GM18519 (cell line): ENCODE results near the gene CARMIL1.
"Not testable (repeated sequence)": the region's sequence is repeated elsewhere in the genome, so short reads cannot be mapped to it uniquely, and the experiment has no call there.

ENCODE experiments used
- ATAC-seq: cut with Tn5 transposase; IDR thresholded peaks from one replicate; pipeline ENCODE4 v1.9.1; 2021; ENCODE audit warnings: mild to moderate bottlenecking, moderate library complexity; ENCODE audit not compliant: unreplicated experiment, low FRiP score

The CARMIL1 gene

DNA sequence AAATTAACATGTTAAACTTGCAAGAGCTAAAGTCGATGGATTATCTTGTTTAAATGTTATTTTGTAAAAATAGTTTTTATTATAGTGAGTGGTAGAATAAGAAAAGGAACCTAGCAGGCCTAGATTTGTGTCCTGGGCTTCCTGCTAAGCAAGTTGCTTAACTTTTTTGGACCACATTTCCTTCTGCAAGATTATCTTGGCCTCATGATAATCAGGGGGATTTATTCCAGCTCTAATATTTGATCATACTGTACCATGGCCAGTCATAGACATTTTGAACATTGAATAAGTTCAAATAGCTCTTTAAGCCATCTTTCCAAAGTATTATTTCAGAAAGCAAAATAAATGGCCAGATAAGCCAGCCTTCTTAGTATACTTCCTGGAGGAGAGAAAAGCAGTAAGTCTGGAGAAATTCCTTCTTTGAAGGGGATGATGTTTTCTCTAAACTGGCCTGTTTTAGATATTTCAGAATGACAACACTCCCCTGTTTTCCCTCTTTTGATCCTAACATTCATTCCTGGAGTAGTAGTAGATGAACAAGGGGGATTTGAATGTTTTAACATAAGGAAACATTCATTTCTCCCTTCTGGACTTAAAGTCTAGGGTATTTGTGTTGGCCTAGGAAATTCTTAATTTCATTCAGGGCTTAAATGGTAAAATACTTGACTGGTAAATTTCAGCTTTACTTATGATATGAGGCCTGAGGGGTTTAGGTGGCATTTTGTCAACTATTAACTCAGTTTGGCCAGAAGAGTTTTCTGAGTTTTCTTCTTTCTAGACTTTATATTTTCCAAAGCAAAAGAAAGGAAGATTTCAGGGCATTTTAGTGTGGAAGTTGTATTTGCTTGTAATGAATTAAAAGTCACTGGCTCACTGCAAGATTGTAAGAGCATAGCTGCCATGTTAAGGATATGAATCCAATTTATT is 264.1 kb downstream of the CARMIL1 start:
- ATAC-seq = no peak

DNA sequence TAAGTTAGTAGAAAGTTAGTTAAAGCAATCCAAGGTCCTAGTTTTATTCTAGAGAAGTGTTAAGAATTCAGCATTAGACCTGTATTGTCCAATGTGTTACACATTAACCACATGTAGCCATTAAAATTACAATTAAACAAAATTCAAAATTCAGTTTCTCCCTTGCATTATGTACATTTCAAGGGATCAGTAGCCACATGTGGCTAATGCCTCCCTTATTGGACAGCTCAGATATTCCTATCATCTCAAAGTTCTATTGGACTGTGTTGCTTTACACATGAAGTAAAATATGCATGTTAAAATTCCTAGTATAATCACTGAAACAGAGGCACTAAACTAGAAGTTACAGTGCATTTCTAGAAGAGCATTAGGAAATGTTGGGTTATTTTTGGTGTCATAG is 265.7 kb downstream of the CARMIL1 start:
- no peak for ATAC-seq

DNA sequence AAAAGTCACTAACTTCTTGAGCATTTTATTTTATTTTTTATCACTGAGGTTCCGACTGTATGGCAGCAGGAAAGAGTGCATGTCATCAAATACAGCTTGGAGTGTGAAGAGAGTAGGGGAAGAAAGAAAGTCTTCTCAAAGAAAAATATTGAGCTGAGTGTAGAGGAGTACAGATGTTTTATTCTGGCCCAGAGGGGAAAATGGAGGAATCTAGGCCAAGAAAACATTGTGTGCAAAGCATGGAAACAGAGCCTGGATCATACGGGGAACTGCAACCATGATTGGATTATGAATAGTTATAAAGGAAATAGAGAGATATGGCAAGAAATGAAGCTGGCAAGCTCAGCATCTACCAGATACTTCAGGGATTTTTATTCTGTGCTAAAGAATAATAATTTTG is 268.6 kb downstream of the CARMIL1 start:
- no peak for ATAC-seq

DNA sequence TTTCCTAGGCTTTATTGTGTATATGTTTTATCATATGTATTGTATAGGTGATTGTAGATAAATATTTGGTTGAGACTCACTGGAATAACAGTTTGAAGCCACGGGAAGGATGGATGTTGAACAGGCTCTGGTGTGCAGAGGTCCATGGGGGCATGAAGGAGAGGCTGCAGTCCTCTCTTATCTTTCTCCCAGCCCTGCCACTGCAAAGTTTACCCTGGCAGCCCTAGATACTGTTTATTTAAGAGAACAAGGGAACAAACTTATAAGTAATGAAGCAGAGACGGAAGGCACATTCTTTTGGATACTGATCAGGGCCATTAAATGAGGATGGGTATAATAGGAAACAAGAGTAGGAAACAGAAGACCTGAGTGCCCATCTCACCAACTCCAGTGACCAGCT is 269.3 kb downstream of the CARMIL1 start:
- ATAC-seq = no peak

DNA sequence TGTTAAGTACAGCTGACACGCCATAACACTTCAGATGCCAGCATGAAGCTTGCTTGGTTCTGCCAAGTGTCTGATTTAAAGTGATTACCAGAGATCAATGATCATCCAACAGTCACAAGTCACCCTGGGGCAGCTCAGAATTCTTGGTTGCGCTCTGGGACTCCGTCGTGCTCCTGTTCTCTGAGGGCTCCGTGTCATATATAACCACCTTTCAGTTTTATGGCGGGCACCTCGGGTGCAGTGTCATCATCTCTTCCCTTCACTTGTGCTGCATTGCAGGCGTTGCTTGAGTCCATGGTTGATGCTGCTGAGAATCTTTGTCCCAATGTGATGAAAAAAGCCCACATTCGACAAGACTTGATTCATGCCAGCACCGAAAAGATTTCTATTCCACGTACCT is 271.5 kb downstream of the CARMIL1 start:
- ATAC-seq = no peak

DNA sequence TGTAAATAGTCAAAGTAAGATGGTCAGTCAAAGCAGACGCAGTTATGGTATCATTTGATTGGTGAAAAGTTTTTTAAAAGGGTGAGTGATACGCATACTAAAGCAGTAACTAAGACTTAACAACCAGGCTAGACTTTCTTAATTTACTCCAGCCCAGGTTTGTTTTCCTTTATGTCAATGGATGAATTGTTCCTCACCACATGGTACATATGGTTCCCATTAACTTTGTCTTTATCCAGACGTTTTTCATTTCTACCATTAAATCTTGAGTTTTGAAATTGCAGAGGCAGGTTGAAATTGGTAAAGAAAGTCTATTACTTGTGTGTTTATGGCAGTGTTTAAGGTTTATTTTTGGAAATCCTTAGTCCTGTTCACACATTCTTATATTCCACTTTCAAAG is 274.3 kb downstream of the CARMIL1 start:
- ATAC-seq = no peak

DNA sequence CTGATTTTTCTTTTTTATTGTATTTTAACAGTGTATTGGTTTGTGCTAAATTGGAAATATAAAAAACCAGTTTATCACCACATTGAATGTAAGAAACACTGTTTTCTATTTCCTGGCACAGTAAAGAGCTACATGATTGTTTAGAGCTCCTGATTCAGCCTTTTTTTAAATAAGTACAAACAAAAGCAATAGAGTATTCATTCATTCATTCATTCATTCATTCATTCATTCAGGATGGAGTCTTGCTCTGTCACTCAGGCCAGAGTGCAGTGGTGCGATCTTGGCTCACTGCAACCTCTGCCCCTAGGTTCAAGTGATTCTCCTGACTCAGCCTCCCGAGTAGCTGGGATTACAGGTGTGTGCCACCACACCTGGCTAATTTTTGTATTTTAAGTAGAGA is 276.0 kb downstream of the CARMIL1 start:
- ATAC-seq = no peak

DNA sequence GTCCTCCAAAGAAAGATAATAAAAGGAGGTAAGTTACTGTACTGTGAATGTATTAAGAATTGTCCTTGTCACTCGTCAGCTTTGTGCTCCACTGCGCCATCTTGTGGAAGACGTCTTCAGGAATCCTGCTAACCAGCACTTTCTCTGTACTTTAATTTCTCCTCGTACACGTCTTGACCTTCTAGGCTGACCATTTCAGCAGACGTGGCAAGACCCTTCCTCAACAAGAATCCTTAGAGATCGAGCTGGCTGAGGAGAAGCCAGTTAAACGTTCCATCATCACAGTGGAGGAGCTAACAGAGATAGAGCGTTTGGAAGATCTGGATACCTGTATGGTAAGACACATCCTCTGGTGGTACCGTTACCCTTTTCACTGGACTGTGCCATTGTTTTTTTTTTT is 277.3 kb downstream of the CARMIL1 start:
- no peak for ATAC-seq

DNA sequence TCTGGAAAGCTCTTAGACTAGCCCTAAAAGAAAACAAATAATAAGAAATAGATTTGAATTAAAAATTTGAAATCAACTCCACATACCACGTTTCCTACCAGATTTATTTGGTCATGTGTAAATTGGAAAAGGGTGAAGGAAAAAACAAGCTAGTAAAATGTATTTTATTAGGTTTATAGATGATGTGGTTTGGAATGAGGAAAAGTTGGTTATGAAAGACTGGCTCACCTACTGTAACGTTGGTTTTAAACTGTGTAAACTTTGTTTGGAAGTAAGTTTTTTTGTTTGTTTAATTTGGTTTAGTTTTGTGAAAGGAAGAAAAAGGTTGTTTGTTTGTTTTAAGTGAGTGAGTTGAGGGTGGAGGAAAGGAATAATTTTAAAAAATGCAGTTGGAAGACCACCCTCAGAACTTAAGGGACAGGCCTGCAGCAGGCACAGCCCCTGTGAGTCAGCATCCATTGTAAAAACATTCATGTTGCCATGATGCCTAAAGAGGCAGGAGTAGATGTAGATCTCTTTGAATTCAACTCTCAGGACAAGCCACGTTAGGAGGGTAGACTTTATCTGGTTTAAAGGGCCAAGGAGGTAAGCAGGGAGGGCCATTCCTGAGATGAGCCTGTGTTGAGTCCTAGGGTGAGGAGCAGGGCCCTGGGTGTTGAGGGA is 279.1 kb downstream of the CARMIL1 start:
- ATAC-seq = no peak

DNA sequence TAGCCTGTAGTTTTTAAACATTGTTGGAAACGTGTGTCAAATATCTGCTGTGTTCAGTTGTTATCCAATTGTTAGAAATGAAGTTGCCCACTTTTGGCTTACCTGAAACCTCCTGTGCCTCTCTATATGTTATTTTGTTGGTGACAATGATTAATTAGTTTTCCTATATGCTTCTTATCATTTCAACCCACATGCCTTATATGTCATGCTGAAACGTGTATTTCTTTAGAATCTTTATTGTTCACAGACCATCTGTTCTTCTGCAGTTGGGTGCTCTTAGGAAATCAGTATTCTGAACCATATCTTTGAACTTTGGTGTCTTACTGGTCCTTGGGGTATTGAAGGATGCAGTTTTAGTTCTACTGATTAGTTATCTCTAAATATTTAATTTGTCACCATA is 281.7 kb downstream of the CARMIL1 start:
- ATAC-seq = no peak

DNA sequence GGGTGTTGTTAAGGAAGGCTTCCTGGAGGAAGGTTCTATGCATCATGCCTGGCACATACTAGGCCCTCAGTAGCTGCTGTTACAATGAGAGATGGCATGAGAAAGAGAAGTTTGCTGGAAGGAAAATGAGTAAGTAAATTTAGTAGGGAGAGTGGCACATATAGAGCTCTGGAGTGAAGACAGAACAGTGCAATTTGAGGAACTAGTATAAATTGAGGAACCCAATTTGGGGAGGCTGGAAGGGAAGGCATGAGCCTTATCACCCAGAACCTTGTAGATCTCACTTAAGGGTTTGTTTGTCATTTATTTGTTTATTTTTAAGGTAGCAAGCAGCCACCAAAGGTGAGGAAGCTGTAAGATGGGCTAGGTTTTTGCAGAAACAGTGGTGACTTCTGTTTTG is 285.8 kb downstream of the CARMIL1 start:
- ATAC-seq = no peak

DNA sequence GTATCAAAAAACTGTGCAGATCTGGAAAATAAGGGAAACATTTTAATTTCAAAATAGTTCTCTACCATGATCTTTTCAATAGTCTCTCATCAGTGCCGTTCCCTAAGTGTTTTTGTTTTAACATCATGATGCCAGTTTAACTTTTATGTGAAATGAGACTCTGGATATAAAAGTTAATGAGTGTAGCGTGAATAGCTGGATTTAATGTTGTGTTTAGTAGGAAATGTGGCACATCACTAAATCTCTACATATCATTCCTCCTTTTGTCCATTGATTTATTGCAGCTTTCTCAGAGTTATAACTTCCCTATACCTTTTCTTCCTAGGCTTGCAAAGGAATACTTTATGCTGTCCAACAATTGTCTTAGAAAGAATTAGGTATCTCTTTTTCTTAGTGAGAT is 291.4 kb downstream of the CARMIL1 start:
- no peak for ATAC-seq

DNA sequence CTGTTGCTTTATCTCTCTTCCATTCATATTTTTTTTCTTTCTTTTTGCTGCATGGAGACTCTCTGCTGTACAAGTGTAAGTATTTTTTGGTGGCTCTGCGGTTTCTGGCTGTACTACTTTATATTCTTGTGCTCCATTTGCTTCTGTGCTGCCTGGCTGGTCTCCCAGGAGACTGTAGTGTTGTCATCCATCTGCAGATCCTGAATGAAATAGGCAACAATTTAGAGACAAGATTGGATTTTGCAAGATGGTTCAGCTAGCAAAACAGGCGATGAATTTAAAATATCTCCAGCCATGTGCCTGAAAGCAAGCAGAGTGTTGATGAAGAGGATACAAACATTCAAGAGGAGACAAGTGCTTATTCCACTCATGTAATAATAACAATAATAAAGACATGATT is 297.7 kb downstream of the CARMIL1 start:
- ATAC-seq = no peak

DNA sequence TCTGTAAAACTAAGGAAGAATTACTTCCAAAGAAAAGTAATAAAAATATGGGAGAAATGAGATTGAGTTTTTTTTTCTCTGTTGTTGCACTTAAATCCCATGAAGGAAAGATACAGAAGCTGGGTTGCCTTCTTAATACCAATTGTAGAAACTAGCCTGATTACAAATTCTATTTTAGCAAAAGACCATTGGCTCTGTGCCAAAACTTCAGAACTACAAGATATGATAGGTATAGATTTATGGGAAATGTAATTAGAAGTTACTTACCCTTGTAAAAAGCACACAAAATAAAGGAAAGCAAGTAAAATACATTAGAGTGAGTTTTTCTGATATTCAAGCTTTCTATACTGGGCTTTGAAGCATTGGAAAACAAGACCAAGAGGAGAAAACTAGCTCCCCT is 299.4 kb downstream of the CARMIL1 start:
- no peak for ATAC-seq

DNA sequence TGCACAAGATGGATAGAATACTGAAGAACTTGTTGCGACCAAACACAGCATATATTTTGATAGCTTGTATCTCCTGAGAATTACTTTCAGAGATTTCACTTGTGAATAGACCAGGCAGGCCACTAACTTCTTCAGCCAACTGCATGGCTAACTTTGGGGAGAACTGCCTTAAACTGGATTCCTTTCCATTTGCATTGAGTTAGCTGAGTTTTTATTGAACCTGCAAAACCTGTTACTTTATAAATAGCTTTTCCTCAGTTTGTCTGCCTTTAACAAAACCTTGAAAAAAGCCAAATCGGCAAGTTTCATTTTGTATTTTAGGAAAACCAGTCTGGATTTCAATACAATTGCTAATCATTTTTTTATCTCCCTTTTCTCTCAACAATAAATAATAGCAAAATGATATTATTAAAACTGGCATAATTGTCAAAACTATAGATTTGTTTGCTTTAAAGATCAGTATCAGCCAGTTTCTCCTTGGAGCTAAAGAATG is 300.3 kb downstream of the CARMIL1 start:
- ATAC-seq = no peak

DNA sequence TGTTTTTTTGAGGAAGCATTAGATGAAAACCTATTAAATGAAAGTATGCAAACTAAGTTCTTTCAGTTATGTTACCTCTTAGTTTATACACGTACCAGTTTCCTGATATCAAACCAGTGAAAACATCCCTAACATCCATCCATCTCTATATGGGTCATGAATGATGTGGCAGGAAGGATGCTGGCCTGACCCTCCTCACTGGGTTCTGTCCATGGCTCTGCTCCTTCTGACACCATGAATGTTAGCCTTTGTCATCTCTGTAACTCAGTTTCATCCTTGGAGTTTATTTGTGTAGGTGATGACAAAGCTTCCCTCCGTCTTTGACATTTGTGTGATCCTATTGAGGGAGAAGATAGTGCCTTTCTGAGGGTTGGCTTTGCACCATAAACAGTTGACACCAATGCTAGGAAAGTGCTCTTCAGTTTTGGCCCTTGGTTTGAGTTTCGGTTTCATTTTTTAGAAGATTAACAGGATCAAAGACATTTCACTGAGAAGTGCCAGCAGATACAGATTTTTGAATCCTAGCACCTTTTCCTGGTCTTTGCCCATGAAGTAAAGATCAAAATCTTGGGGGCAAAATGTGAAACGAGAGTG is 300.8 kb downstream of the CARMIL1 start:
- ATAC-seq = no peak

DNA sequence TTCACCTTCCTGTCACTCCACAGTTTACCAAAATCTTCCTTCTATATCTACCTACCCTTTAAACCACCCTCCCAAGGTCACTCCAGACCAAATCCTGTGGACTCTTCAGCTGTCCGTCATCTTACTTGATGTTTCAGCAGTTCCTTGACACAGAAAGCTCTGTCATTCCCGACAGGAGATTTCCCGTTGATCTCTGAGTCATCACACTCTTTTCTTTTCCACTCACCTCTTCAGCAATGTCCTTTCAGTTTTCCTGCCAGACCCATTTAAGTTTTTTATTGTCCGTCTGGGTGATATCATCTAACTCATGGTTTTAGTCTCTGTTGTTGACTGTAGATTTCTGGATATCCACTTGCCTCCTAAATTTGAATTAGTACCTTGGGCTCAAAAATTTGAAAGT is 302.9 kb downstream of the CARMIL1 start:
- ATAC-seq = no peak

DNA sequence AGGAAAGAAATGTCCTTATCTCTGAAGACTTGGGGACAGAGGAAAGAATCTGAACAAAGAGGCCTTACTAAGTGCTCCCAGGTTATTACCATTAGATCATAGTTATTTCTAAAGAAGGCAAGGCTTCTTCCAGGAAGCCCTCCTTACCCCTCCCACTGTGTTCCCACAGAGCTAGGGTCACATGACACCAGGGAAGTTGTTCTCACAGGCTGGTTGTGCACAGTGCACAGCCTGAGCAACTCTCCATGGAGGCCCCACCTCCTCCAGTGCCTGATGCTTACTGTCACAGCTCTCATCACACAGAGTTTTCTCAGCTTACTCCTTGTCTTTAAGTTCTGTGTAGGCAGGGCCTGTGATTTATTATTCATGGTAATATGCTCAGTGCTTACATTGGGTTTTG is 303.9 kb downstream of the CARMIL1 start:
- ATAC-seq = no peak

DNA sequence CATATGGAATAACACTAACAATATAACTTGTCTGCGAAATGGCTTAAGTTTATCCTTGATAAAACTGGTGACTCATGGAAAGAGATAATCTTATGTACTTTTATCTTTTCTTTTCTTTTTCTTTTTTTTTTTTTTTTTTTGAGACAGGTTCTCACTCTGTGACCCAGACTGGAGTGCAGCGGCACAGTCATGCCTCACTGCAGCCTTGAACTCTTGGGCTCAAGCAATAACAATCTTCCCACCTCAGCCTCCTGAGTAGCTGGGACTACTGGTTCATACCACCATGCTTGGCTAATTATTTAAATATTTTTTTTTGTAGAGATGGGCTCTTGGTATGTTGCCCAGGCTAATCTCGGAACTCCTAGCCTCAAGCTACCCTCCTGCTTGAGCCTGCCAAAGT is 304.7 kb downstream of the CARMIL1 start:
- ATAC-seq = no peak

DNA sequence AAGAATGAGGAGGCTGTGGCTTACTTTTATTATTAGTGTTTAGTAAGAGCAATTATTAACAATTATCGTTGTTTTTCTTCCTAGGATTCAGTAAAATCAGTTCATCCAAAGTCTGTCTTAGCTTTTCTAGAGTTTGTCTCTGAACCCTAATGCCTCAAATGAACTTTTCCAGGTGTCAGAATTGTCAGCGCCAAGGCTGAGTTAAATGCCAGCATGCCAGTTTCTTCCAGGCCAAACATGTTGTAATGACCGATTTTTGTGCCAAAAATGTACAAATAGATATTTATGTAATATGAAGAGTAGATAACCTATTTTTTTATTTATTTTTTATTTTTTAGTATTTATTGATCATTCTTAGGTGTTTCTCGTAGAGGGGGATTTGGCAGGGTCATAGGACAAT is 306.1 kb downstream of the CARMIL1 start:
- ATAC-seq = no peak

DNA sequence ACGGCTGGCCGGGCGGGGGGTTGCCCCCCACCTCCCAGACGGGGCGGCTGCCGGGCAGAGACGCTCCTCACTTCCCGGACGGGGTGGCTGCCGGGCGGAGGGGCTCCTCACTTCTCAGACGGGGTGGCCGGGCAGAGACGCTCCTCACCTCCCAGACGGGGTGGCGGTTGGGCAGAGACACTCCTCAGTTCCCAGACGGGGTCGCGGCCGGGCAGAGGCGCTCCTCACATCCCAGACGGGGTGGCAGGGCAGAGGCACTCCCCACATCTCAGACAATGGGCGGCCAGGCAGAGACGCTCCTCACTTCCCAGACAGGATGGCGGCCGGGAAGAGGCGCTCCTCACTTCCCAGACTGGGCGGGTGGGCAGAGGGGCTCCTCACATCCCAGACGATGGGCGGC is 306.9 kb downstream of the CARMIL1 start:
- ATAC-seq = not testable (repeated sequence)
